GM12864 (cell line): ENCODE data around the gene KCNMA1.

Experiments used
- DNase-seq: peaks from one replicate; pipeline ENCODE4 v3.0.0-alpha.2; 2011; ENCODE audit warnings: low read depth
- H3K4me3 ChIP-seq: 2 replicates; pipeline ENCODE4 v1.5.1; 2011; ENCODE audit warnings: mild to moderate bottlenecking, low read depth, low read length, control low read depth
- CTCF ChIP-seq: IDR thresholded peaks from 2 replicates; pipeline ENCODE4 v1.5.1; 2011; ENCODE audit warnings: low read depth, mild to moderate bottlenecking, moderate library complexity, low read length, control low read depth, inconsistent platforms; ENCODE audit errors: missing control alignments

The KCNMA1 gene

GRCh38 chr10:77031531-77032187, 605.9 kb downstream of the KCNMA1 start:
- no peak for TF ChIP-seq CTCF
- no peak overlapping the region for H3K4me3 ChIP-seq
- DNase-seq = no peak

GRCh38 chr10:77030974-77031373, 606.6 kb downstream of the KCNMA1 start:
- DNase-seq = no peak
- TF ChIP-seq CTCF = no peak
- H3K4me3 ChIP-seq = no peak overlapping the region

- TF ChIP-seq CTCF = no peak
- H3K4me3 ChIP-seq = no peak overlapping the region
- no peak for DNase-seq
These were observed 607.6 kb downstream of the KCNMA1 start for GRCh38 chr10:77029777-77030717.

- no peak overlapping the region for H3K4me3 ChIP-seq
- TF ChIP-seq CTCF = no peak
- DNase-seq = no peak
These were observed 609.6 kb downstream of the KCNMA1 start for GRCh38 chr10:77028042-77028441.

- DNase-seq = no peak
- no peak overlapping the region for H3K4me3 ChIP-seq
- no peak for TF ChIP-seq CTCF
These were observed 610.0 kb downstream of the KCNMA1 start for GRCh38 chr10:77027576-77027975.

- no peak for TF ChIP-seq CTCF
- no peak overlapping the region for H3K4me3 ChIP-seq
- DNase-seq = no peak
These were observed 610.5 kb downstream of the KCNMA1 start for GRCh38 chr10:77027141-77027540.
